Stimulated activated CD4-positive, alpha-beta T cell treated with anti-CD3 and anti-CD28 coated beads, Interleukin-15, amount 100 ng/mL, for 48 hours (primary cell): Measurements from ENCODE around the gene CACNA1A.
A peak's percentile ranks its signal among the peaks of the same experiment; 100 is the strongest.
"Not testable (repeated sequence)": the region's sequence is repeated elsewhere in the genome, so short reads cannot be mapped to it uniquely, and the experiment has no call there.

ENCODE experiments used
- DNase-seq, 2 donors: peaks; one replicate each; pipeline ENCODE4 v3.0.0-alpha.2; 2020; ENCODE audit warnings: low read depth in 2 of 2

CACNA1A gene

GRCh38 chr19:13506471-13506820, at the start of gene CACNA1A:
TSS of gene CACNA1A (minus strand) at chr19:13506479. CDS start at chr19:13506224, 255 bp downstream.
- no peak for DNase-seq

GRCh38 chr19:13554506-13555240, 48.4 kb upstream of the CACNA1A start:
- no peak for DNase-seq

GRCh38 chr19:13553880-13554400, 47.7 kb upstream of the CACNA1A start:
- no peak for DNase-seq

GRCh38 chr19:13548131-13548530, 41.9 kb upstream of the CACNA1A start:
- DNase-seq: no peak

- no peak for DNase-seq
These were observed 40.8 kb upstream of the CACNA1A start for GRCh38 chr19:13547102-13547501.

GRCh38 chr19:13544423-13544822, 38.1 kb upstream of the CACNA1A start:
- no peak for DNase-seq

- DNase-seq: no peak
These were observed 35.3 kb upstream of the CACNA1A start for GRCh38 chr19:13541554-13541953.

- no peak for DNase-seq
These were observed 33.1 kb upstream of the CACNA1A start for GRCh38 chr19:13539332-13539731.

GRCh38 chr19:13538601-13539253, 32.4 kb upstream of the CACNA1A start:
- no peak for DNase-seq

- no peak for DNase-seq
These were observed 31.2 kb upstream of the CACNA1A start for GRCh38 chr19:13537454-13537853.

GRCh38 chr19:13530720-13531119, 24.4 kb upstream of the CACNA1A start:
- no peak for DNase-seq

- DNase-seq: not testable (repeated sequence)
These were observed 23.4 kb upstream of the CACNA1A start for GRCh38 chr19:13529721-13530120.

- peak in 1 of 2 donors; percentile 14 for DNase-seq
These were observed 20.3 kb upstream of the CACNA1A start for GRCh38 chr19:13526552-13526951.

- no peak for DNase-seq
These were observed 14.8 kb upstream of the CACNA1A start for GRCh38 chr19:13521066-13521465.

GRCh38 chr19:13511947-13512346, 5.7 kb upstream of the CACNA1A start:
- DNase-seq: no peak

- no peak for DNase-seq
These were observed 853 bp upstream of the CACNA1A start for GRCh38 chr19:13507053-13507611.

- DNase-seq: peak in 1 of 2 donors; percentile 14
These were observed 363 bp downstream of the CACNA1A start for GRCh38 chr19:13505761-13506470.

- DNase-seq: no peak
These were observed 1.0 kb downstream of the CACNA1A start for GRCh38 chr19:13505164-13505695.

GRCh38 chr19:13503570-13504235, 2.6 kb downstream of the CACNA1A start:
- DNase-seq: no peak

GRCh38 chr19:13502231-13502630, 4.0 kb downstream of the CACNA1A start:
- DNase-seq: no peak

- no peak for DNase-seq
These were observed 6.6 kb downstream of the CACNA1A start for GRCh38 chr19:13499692-13500091.
